Common myeloid progenitor, CD34-positive (primary cell): ENCODE results near the gene NCR3LG1.

Source experiments
- CTCF ChIA-PET: fragments of 350-600 bp; sonication (Branson Sonifier 250); formaldehyde crosslinking; loops from one replicate; lab custom pipeline; 2021; ENCODE audit warnings: antibody characterized with exemption; lab: Charles Lee
- POLR2A ChIA-PET: fragments of 350-600 bp; sonication (Branson Sonifier 250); formaldehyde crosslinking; loops from one replicate; lab custom pipeline; 2021; ENCODE audit warnings: antibody characterized with exemption; lab: Charles Lee
- DNase-seq, 3 donors: peaks; one replicate each; pipeline versions ENCODE4 v3.0.0 to v3.0.0-alpha.2; 2013
- H3K27ac ChIP-seq, 2 experiments: 1 replicate in 1 of 2; 2 replicates in 1 of 2; pipeline ENCODE4 v1.7.0; 2013; ENCODE audit warnings: inconsistent platforms in 2 of 2, low read length in 2 of 2, mild to moderate bottlenecking in 2 of 2, low read depth in 1 of 2, moderate library complexity in 1 of 2; ENCODE audit not compliant: severe bottlenecking in 2 of 2, insufficient read depth in 1 of 2, poor library complexity in 1 of 2
- H3K27me3 ChIP-seq, 5 experiments: replicated peaks in 2 of 5; 1 replicate in 3 of 5; 2 replicates in 2 of 5; pipeline versions ENCODE4 v1.6.1 to v1.7.0; 2013; ENCODE audit warnings: low read length in 4 of 5, mild to moderate bottlenecking in 2 of 5, moderate library complexity in 2 of 5, inconsistent platforms in 1 of 5; ENCODE audit not compliant: insufficient read depth in 5 of 5, control insufficient read depth in 4 of 5
- H3K36me3 ChIP-seq, 4 experiments: 1 replicate in 2 of 4; 2 replicates in 2 of 4; pipeline versions ENCODE4 v1.6.1 to v1.7.0; 2013; ENCODE audit warnings: low read length in 3 of 4, control low read depth in 1 of 4, mild to moderate bottlenecking in 1 of 4; ENCODE audit not compliant: control insufficient read depth in 4 of 4, insufficient read depth in 4 of 4
- H3K4me1 ChIP-seq, 4 experiments: 1 replicate in 3 of 4; 2 replicates in 1 of 4; pipeline versions ENCODE4 v1.6.1 to v1.7.1; 2013; ENCODE audit warnings: low read length in 3 of 4, mild to moderate bottlenecking in 3 of 4, control low read depth in 1 of 4, inconsistent platforms in 1 of 4, moderate library complexity in 1 of 4; ENCODE audit not compliant: control insufficient read depth in 4 of 4, insufficient read depth in 4 of 4; ENCODE audit errors: control extremely low read depth in 1 of 4
- H3K4me3 ChIP-seq, 7 experiments: 1 replicate in 4 of 7; 2 replicates in 3 of 7; pipeline versions ENCODE4 v1.5.1 to v1.7.0; 2013; ENCODE audit warnings: mild to moderate bottlenecking in 7 of 7, low read length in 6 of 7, moderate library complexity in 6 of 7, inconsistent platforms in 2 of 7, low read depth in 2 of 7, control low read depth in 1 of 7; ENCODE audit not compliant: insufficient read depth in 4 of 7, control insufficient read depth in 1 of 7; ENCODE audit errors: extremely low read depth in 1 of 7
- H3K9me3 ChIP-seq, 5 experiments: 1 replicate in 4 of 5; 2 replicates in 1 of 5; pipeline versions ENCODE4 v1.6.1 to v1.7.1; 2013; ENCODE audit warnings: low read length in 4 of 5, mild to moderate bottlenecking in 2 of 5, inconsistent platforms in 1 of 5, low read depth in 1 of 5, moderate library complexity in 1 of 5; ENCODE audit not compliant: control insufficient read depth in 4 of 5, insufficient read depth in 2 of 5; ENCODE audit errors: control extremely low read depth in 1 of 5
- WGBS: methylation state at CpG from one replicate; pipeline ENCODE4 v1.1.5; 2013; ENCODE audit not compliant: insufficient coverage; 5-methylcytosine and 5-hydroxymethylcytosine counted together

The NCR3LG1 gene

GRCh38 chr11:17333799-17334586 lies 17.6 kb upstream of the NCR3LG1 start:
- no peaks in the 10 kb centered on the region for H3K4me1 ChIP-seq
- H3K36me3 ChIP-seq = peaks cover 25 to 77% (median 44%) of the 10 kb centered on the region in 4 experiments
- no peaks in the 10 kb centered on the region for H3K27me3 ChIP-seq
- POLR2A ChIA-PET = no interaction called here
- WGBS = 100% methylated on average over 1 of the region's 4 CpGs
- CTCF ChIA-PET = interaction anchor here (1.1 to 1.5 kb wide), 2 partner anchors 15 to 110 kb away, joined by 3 to 5 read pairs; no protein-coding TSS in a partner anchor
- H3K27ac ChIP-seq = no peak overlapping the region
- no peaks in the 10 kb centered on the region for H3K9me3 ChIP-seq
- DNase-seq = no peak
- no peak overlapping the region for H3K4me3 ChIP-seq

- H3K36me3 ChIP-seq = peaks cover 8 to 33% (median 9%) of the 10 kb centered on the region in 4 experiments
- no peaks in the 10 kb centered on the region for H3K4me1 ChIP-seq
- no peak overlapping the region for H3K27ac ChIP-seq
- no peaks in the 10 kb centered on the region for H3K9me3 ChIP-seq
- no peak for DNase-seq
- H3K27me3 ChIP-seq = no peaks in the 10 kb centered on the region
- ChIA-PET POLR2A (no interaction called here), CTCF (no interaction called here)
- 100% methylated on average over 1 of the region's 2 CpGs for WGBS
- H3K4me3 ChIP-seq = no peak overlapping the region
Measured at GRCh38 chr11:17343257-17343656, 8.3 kb upstream of the NCR3LG1 start.

GRCh38 chr11:17343907-17344306 lies 7.7 kb upstream of the NCR3LG1 start:
- CTCF ChIA-PET = interaction anchor here (1.4 to 2.0 kb wide), 3 partner anchors 14 to 184 kb away, joined by 4 to 5 read pairs (median 4); no protein-coding TSS in a partner anchor

GRCh38 chr11:17347676-17348075 lies 3.9 kb upstream of the NCR3LG1 start:
- CTCF ChIA-PET = interaction anchor here (1.9 kb wide), 1 partner anchor 29 kb away, joined by 4 read pairs; no protein-coding TSS in a partner anchor
- H3K4me1 ChIP-seq = peaks cover 2 to 14% (median 11%) of the 10 kb centered on the region in 4 experiments
- no peak for DNase-seq
- no peak overlapping the region for H3K27ac ChIP-seq
- H3K4me3 ChIP-seq = no peak overlapping the region
- H3K27me3 ChIP-seq = peaks cover 0 to 9% (median under 1%) of the 10 kb centered on the region in 5 experiments
- no CpG with 5 or more reads among the region's 1 CpG for WGBS
- POLR2A ChIA-PET = no interaction called here
- peaks cover 7 to 40% (median 15%) of the 10 kb centered on the region in 4 experiments for H3K36me3 ChIP-seq
- no peaks in the 10 kb centered on the region for H3K9me3 ChIP-seq

More at GRCh38 chr11:17343907-17344306, 7.7 kb upstream of the NCR3LG1 start:
- POLR2A ChIA-PET = no interaction called here
- no peak overlapping the region for H3K4me3 ChIP-seq
- WGBS = no CpG with 5 or more reads among the region's 1 CpG
- H3K27ac ChIP-seq = no peak overlapping the region
- H3K4me1 ChIP-seq = no peaks in the 10 kb centered on the region
- no peak for DNase-seq
- H3K27me3 ChIP-seq = no peaks in the 10 kb centered on the region
- H3K9me3 ChIP-seq = no peaks in the 10 kb centered on the region
- H3K36me3 ChIP-seq = peaks cover 7 to 33% (median 9%) of the 10 kb centered on the region in 4 experiments

GRCh38 chr11:17350455-17351171 lies 987 bp upstream of the NCR3LG1 start:
- Histone ChIP-seq H3K9me3 (peaks cover 0 to 2% (median 0%) of the 10 kb centered on the region in 5 experiments), H3K4me3 (peak overlapping the region in 2 of 7 experiments; percentile 69 to 83), H3K36me3 (peaks cover 5 to 19% (median 7%) of the 10 kb centered on the region in 4 experiments), H3K27ac (no peak overlapping the region), H3K27me3 (peaks cover 0 to 23% (median 4%) of the 10 kb centered on the region in 5 experiments), H3K4me1 (peaks cover 10 to 37% (median 27%) of the 10 kb centered on the region in 4 experiments)
- DNase-seq = peak in 2 of 3 donors; percentile 24 to 39
- POLR2A ChIA-PET = no interaction called here
- CTCF ChIA-PET = interaction anchor here (1.1 kb wide), 1 partner anchor 121 kb away, joined by 4 read pairs; no protein-coding TSS in a partner anchor
- 98% methylated on average over 5 of the region's 7 CpGs for WGBS

GRCh38 chr11:17351172-17351509 lies 459 bp upstream of the NCR3LG1 start:
- Histone ChIP-seq H3K9me3 (peaks cover 0 to 4% (median 0%) of the 10 kb centered on the region in 5 experiments), H3K4me3 (peak overlapping the region in 6 of 7 experiments; percentile 38 to 83 (median 70)), H3K27me3 (peaks cover 0 to 23% (median 4%) of the 10 kb centered on the region in 5 experiments), H3K36me3 (peaks cover 5 to 17% (median 6%) of the 10 kb centered on the region in 4 experiments), H3K4me1 (peaks cover 10 to 37% (median 27%) of the 10 kb centered on the region in 4 experiments), H3K27ac (no peak overlapping the region)
- no peak for DNase-seq
- WGBS = 10% methylated on average over 11 of the region's 12 CpGs
- CTCF ChIA-PET = interaction anchor here (1.1 kb wide), 1 partner anchor 121 kb away, joined by 4 read pairs; no protein-coding TSS in a partner anchor
- POLR2A ChIA-PET = no interaction called here
